Measurements from ENCODE around the gene ZNF804B.

Gene ZNF804B

DNA sequence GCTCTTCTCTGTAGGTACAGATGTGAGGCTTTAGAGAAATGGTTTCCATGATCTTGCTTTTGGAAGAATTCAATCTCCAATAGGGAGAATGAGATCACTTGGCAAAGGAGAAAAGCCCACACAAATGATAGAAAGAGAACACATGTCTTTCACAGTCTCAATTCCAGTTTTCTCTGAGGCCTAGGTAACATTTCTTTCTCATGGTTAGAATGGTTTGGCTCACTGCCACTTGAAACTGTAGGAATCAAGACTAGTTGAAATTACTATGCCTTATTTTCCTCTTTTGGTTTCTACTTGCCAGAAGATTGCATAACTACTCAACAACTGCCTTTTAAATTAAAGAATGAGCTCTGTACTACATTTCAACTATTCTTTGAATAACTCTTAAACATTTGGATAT lies 312.6 kb downstream of the ZNF804B start:
- H3K4me1 ChIP-seq (ENCODE audit: control insufficient read depth, low read depth, low read length) = no peaks in the 10 kb centered on the region
- H2BK5ac ChIP-seq (ENCODE audit: low read length) = no peak overlapping the region
- DNase-seq = no peak
- no peak overlapping the region for H3K56ac ChIP-seq (ENCODE audit: low read length)
- H4K5ac ChIP-seq (ENCODE audit: low read length) = no peak overlapping the region
- no peak overlapping the region for H2BK15ac ChIP-seq (replicated peaks; ENCODE audit: low read depth)
- H4K8ac ChIP-seq (ENCODE audit: low read depth, low read length) = no peak overlapping the region
- no peaks in the 10 kb centered on the region for H3K27me3 ChIP-seq (ENCODE audit: insufficient read depth, low read length, poor library complexity)
- H2BK120ac ChIP-seq (ENCODE audit: low read depth, low read length) = no peak overlapping the region
- H3K27ac ChIP-seq (ENCODE audit: low read depth, low read length) = no peak overlapping the region
- no peak overlapping the region for H3K4me3 ChIP-seq (ENCODE audit: low read length)
- no peak overlapping the region for H3K9ac ChIP-seq (ENCODE audit: low read length)
- H2AK5ac ChIP-seq (ENCODE audit: low read length) = no peak overlapping the region
- H3K36me3 ChIP-seq (ENCODE audit: control insufficient read depth, insufficient read depth, low read length) = no peaks in the 10 kb centered on the region
- H3K79me2 ChIP-seq (ENCODE audit: control insufficient read depth, insufficient read depth, low read length) = no peaks in the 10 kb centered on the region
- H3K79me1 ChIP-seq (ENCODE audit: low read length) = no peaks in the 10 kb centered on the region
- H3K4ac ChIP-seq (ENCODE audit: low read depth, low read length) = no peak overlapping the region
- no peak overlapping the region for H3K23ac ChIP-seq (ENCODE audit: low read length)
- no peak overlapping the region for H3K4me2 ChIP-seq (ENCODE audit: low read length)
- H3K18ac ChIP-seq (ENCODE audit: low read length) = no peak overlapping the region

GRCh38 chr7:89073776-89074175 lies 314.3 kb downstream of the ZNF804B start:
- no peak overlapping the region for H3K56ac ChIP-seq (ENCODE audit: low read length)
- H3K79me1 ChIP-seq (ENCODE audit: low read length) = no peaks in the 10 kb centered on the region
- no peak overlapping the region for H2BK5ac ChIP-seq (ENCODE audit: low read length)
- H3K27ac ChIP-seq (ENCODE audit: low read depth, low read length) = no peak overlapping the region
- no peak overlapping the region for H4K8ac ChIP-seq (ENCODE audit: low read depth, low read length)
- WGBS (ENCODE audit: extremely low coverage, insufficient coverage, low lambda C conversion rate) = no CpG with 5 or more reads among the region's 2 CpGs
- no peaks in the 10 kb centered on the region for H3K4me1 ChIP-seq (ENCODE audit: control insufficient read depth, low read depth, low read length)
- DNase-seq = no peak
- no peak overlapping the region for H2BK120ac ChIP-seq (ENCODE audit: low read depth, low read length)
- no peaks in the 10 kb centered on the region for H3K79me2 ChIP-seq (ENCODE audit: control insufficient read depth, insufficient read depth, low read length)
- no peak overlapping the region for H3K4me2 ChIP-seq (ENCODE audit: low read length)
- no peak overlapping the region for H4K5ac ChIP-seq (ENCODE audit: low read length)
- H3K9ac ChIP-seq (ENCODE audit: low read length) = no peak overlapping the region
- H3K18ac ChIP-seq (ENCODE audit: low read length) = no peak overlapping the region
- no peak overlapping the region for H3K4ac ChIP-seq (ENCODE audit: low read depth, low read length)
- H3K36me3 ChIP-seq (ENCODE audit: control insufficient read depth, insufficient read depth, low read length) = no peaks in the 10 kb centered on the region
- H3K23ac ChIP-seq (ENCODE audit: low read length) = no peak overlapping the region
- H3K27me3 ChIP-seq (ENCODE audit: insufficient read depth, low read length, poor library complexity) = no peaks in the 10 kb centered on the region
- H3K4me3 ChIP-seq (ENCODE audit: low read length) = no peak overlapping the region
- no peak overlapping the region for H2BK15ac ChIP-seq (replicated peaks; ENCODE audit: low read depth)
- H2AK5ac ChIP-seq (ENCODE audit: low read length) = no peak overlapping the region

DNA sequence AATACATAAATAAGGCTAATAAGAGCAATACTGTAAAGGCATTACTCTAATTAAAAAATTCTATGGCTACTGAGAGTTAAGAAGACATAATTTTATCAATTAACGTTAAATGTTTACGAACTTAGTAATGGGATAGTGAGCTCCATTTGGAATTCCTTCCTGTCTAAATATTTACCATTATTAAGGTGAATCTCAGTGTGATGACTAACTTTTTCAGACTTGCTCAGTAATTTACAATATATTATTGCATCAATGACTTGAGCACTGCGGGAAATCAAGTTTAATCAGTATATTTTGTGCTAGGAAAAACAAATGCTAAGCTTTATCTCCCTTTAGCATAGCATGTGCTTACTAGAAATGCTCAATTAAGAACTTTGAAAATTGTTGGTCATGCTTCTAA lies 318.5 kb downstream of the ZNF804B start:
- Histone ChIP-seq H3K23ac (ENCODE audit: low read length) (no peak overlapping the region), H3K4me3 (ENCODE audit: low read length) (no peak overlapping the region), H3K36me3 (ENCODE audit: control insufficient read depth, insufficient read depth, low read length) (no peaks in the 10 kb centered on the region), H3K18ac (ENCODE audit: low read length) (no peak overlapping the region), H3K9ac (ENCODE audit: low read length) (no peak overlapping the region), H3K56ac (ENCODE audit: low read length) (no peak overlapping the region), H2BK15ac (replicated peaks; ENCODE audit: low read depth) (no peak overlapping the region), H4K5ac (ENCODE audit: low read length) (no peak overlapping the region), H3K4ac (ENCODE audit: low read depth, low read length) (no peak overlapping the region), H3K27me3 (ENCODE audit: insufficient read depth, low read length, poor library complexity) (no peaks in the 10 kb centered on the region), H3K4me1 (ENCODE audit: control insufficient read depth, low read depth, low read length) (no peaks in the 10 kb centered on the region), H3K27ac (ENCODE audit: low read depth, low read length) (no peak overlapping the region), H4K8ac (ENCODE audit: low read depth, low read length) (no peak overlapping the region), H2BK120ac (ENCODE audit: low read depth, low read length) (no peak overlapping the region), H3K79me1 (ENCODE audit: low read length) (no peaks in the 10 kb centered on the region), H3K4me2 (ENCODE audit: low read length) (no peak overlapping the region), H2BK5ac (ENCODE audit: low read length) (no peak overlapping the region), H3K79me2 (ENCODE audit: control insufficient read depth, insufficient read depth, low read length) (no peaks in the 10 kb centered on the region), H2AK5ac (ENCODE audit: low read length) (no peak overlapping the region)
- WGBS (ENCODE audit: extremely low coverage, insufficient coverage, low lambda C conversion rate) = no CpG with 5 or more reads among the region's 3 CpGs
- no peak for DNase-seq

DNA sequence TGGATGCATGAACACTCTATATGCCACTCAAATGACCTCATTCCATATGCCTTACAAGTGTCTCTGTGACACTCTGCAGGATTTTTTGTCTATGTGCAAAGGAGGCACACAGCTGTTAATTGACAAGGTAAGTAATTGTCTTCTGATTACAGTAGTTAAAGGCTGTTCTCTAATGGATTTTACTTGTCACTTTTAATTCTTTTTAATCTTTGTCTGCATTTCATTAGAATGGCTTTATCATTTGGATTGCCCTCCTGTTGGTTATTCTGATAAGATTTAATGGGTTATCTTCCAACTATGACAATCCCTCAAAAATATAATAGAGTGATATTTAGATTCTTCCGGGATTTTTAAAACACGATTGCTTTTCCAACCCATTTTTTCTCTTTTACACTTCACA lies 326.1 kb downstream of the ZNF804B start:
- H2BK120ac ChIP-seq (ENCODE audit: low read depth, low read length) = no peak overlapping the region
- no peaks in the 10 kb centered on the region for H3K27me3 ChIP-seq (ENCODE audit: insufficient read depth, low read length, poor library complexity)
- H3K4ac ChIP-seq (ENCODE audit: low read depth, low read length) = no peak overlapping the region
- H3K18ac ChIP-seq (ENCODE audit: low read length) = no peak overlapping the region
- no peaks in the 10 kb centered on the region for H3K36me3 ChIP-seq (ENCODE audit: control insufficient read depth, insufficient read depth, low read length)
- H2BK15ac ChIP-seq (replicated peaks; ENCODE audit: low read depth) = no peak overlapping the region
- no peaks in the 10 kb centered on the region for H3K79me1 ChIP-seq (ENCODE audit: low read length)
- H3K4me1 ChIP-seq (ENCODE audit: control insufficient read depth, low read depth, low read length) = peaks cover 4% of the 10 kb centered on the region
- H3K27ac ChIP-seq (ENCODE audit: low read depth, low read length) = no peak overlapping the region
- H3K79me2 ChIP-seq (ENCODE audit: control insufficient read depth, insufficient read depth, low read length) = no peaks in the 10 kb centered on the region
- no peak overlapping the region for H2BK5ac ChIP-seq (ENCODE audit: low read length)
- no peak overlapping the region for H3K4me3 ChIP-seq (ENCODE audit: low read length)
- no peak overlapping the region for H4K8ac ChIP-seq (ENCODE audit: low read depth, low read length)
- no peak overlapping the region for H3K9ac ChIP-seq (ENCODE audit: low read length)
- DNase-seq = peak; percentile 66
- H3K23ac ChIP-seq (ENCODE audit: low read length) = no peak overlapping the region
- no peak overlapping the region for H2AK5ac ChIP-seq (ENCODE audit: low read length)
- H3K4me2 ChIP-seq (ENCODE audit: low read length) = no peak overlapping the region
- H3K56ac ChIP-seq (ENCODE audit: low read length) = no peak overlapping the region
- H4K5ac ChIP-seq (ENCODE audit: low read length) = no peak overlapping the region
- WGBS (ENCODE audit: extremely low coverage, insufficient coverage, low lambda C conversion rate) = no CpG with 5 or more reads among the region's 2 CpGs

- Histone ChIP-seq H4K8ac (ENCODE audit: low read depth, low read length) (no peak overlapping the region), H2BK120ac (ENCODE audit: low read depth, low read length) (no peak overlapping the region), H4K5ac (ENCODE audit: low read length) (no peak overlapping the region), H3K79me1 (ENCODE audit: low read length) (no peaks in the 10 kb centered on the region), H2BK15ac (replicated peaks; ENCODE audit: low read depth) (no peak overlapping the region), H3K23ac (ENCODE audit: low read length) (no peak overlapping the region), H3K4me3 (ENCODE audit: low read length) (no peak overlapping the region), H3K4me1 (ENCODE audit: control insufficient read depth, low read depth, low read length) (no peaks in the 10 kb centered on the region), H3K4ac (ENCODE audit: low read depth, low read length) (no peak overlapping the region), H3K4me2 (ENCODE audit: low read length) (no peak overlapping the region), H3K56ac (ENCODE audit: low read length) (no peak overlapping the region), H2AK5ac (ENCODE audit: low read length) (no peak overlapping the region), H3K9ac (ENCODE audit: low read length) (no peak overlapping the region), H3K79me2 (ENCODE audit: control insufficient read depth, insufficient read depth, low read length) (no peaks in the 10 kb centered on the region), H3K27ac (ENCODE audit: low read depth, low read length) (no peak overlapping the region), H2BK5ac (ENCODE audit: low read length) (no peak overlapping the region), H3K18ac (ENCODE audit: low read length) (no peak overlapping the region), H3K27me3 (ENCODE audit: insufficient read depth, low read length, poor library complexity) (no peaks in the 10 kb centered on the region), H3K36me3 (ENCODE audit: control insufficient read depth, insufficient read depth, low read length) (no peaks in the 10 kb centered on the region)
- no CpG with 5 or more reads among the region's 1 CpG for WGBS (ENCODE audit: extremely low coverage, insufficient coverage, low lambda C conversion rate)
- no peak for DNase-seq
Observed at GRCh38 chr7:89091550-89091949, 332.1 kb downstream of the ZNF804B start.

DNA sequence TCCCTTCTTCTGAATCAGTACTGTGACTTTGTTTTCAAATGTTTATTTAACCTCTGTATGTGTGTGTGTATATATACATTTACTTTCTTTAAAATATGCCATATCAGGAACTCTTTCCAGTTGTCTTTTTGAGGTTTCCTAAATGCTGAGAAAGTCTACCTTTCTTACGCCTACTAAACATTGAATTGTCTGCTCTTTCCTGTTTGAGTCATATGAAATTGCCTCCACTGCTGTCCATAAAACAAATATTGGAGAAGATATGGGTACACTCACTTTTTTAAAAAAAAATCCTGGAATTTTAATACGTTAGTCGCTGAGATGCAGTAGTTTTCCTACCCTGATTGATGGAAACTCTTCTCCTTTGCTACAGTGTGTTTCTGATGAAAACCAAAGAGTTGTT lies 334.8 kb downstream of the ZNF804B start:
- WGBS (ENCODE audit: extremely low coverage, insufficient coverage, low lambda C conversion rate) = no CpG with 5 or more reads among the region's 3 CpGs
- DNase-seq = no peak
- Histone ChIP-seq H3K23ac (ENCODE audit: low read length) (no peak overlapping the region), H2AK5ac (ENCODE audit: low read length) (no peak overlapping the region), H3K4me3 (ENCODE audit: low read length) (no peak overlapping the region), H3K4ac (ENCODE audit: low read depth, low read length) (no peak overlapping the region), H3K4me1 (ENCODE audit: control insufficient read depth, low read depth, low read length) (no peaks in the 10 kb centered on the region), H3K36me3 (ENCODE audit: control insufficient read depth, insufficient read depth, low read length) (no peaks in the 10 kb centered on the region), H3K79me1 (ENCODE audit: low read length) (no peaks in the 10 kb centered on the region), H3K18ac (ENCODE audit: low read length) (no peak overlapping the region), H2BK5ac (ENCODE audit: low read length) (no peak overlapping the region), H4K8ac (ENCODE audit: low read depth, low read length) (no peak overlapping the region), H3K79me2 (ENCODE audit: control insufficient read depth, insufficient read depth, low read length) (no peaks in the 10 kb centered on the region), H3K9ac (ENCODE audit: low read length) (no peak overlapping the region), H3K56ac (ENCODE audit: low read length) (no peak overlapping the region), H4K5ac (ENCODE audit: low read length) (no peak overlapping the region), H2BK15ac (replicated peaks; ENCODE audit: low read depth) (no peak overlapping the region), H3K27me3 (ENCODE audit: insufficient read depth, low read length, poor library complexity) (no peaks in the 10 kb centered on the region), H2BK120ac (ENCODE audit: low read depth, low read length) (no peak overlapping the region), H3K27ac (ENCODE audit: low read depth, low read length) (no peak overlapping the region), H3K4me2 (ENCODE audit: low read length) (no peak overlapping the region)

Data from mesendoderm (in vitro differentiated cells).